DMS 273 treated with DMSO at 0.1 percent for 48 hours (cell line): ENCODE data around the gene SHCBP1.

Source experiments
- DNase-seq: peaks from one replicate; lab custom pipeline; 2025; lab: John Stamatoyannopoulos, UW

SHCBP1 gene

DNA sequence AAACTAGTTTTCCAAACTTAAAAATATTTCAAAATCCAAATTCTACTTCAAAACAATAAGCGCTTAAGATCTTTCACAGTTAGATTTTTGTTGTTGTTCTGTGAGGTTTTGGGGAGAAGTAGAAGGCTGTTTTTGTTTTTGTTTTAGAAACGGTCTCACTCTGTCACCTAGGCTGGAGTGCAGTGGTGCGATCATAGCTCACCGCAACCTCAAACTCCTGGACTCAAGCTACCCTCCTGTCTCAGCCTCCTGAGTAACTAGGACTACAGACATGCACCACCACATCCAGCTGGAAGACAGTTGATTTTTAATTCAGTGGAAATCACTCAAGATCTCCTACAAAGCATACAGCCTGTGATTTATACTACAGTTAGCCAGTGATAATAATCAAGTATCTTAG lies 2.7 kb downstream of the SHCBP1 start:
- DNase-seq = no peak

GRCh38 chr16:46614006-46614405 lies 7.2 kb downstream of the SHCBP1 start:
- no peak for DNase-seq

DNA sequence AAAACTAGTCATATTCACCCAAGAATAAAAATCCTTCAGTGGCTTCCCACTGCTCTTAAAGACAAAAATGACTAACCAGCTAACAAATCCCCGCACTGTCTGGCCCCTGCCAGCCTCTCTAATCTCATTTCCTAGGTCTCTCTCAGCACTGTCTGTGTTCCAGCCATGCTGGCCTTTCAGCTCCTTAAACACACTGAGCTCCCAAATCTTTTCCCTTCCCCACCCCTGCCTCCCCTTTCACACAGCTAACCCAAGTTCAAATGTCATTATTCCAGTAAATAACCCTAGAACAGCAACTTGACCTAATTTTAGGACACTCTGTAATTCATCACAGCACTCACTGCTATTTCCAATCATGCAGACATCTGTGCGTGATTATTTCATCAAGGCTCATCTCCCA lies 7.8 kb downstream of the SHCBP1 start:
- no peak for DNase-seq

DNA sequence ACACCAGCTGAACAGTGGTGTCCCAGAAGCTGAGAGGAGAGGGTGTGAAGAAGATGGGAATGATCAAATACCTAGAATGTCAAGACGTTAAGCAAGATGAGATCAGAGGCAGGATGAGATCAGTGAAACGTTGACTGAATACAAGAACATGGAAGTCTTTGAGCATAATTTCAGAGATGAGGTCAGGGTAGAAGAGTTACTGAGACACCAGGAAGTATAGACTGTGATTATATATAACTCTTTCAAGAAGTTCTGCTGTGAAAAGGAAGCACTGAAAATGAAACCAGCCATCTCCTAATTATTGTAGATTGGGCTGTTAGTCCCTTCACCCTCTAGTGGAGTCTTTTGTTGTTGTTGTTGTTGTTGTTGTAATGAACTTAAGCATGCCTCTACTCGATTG lies 9.1 kb downstream of the SHCBP1 start:
- DNase-seq = no peak

GRCh38 chr16:46607529-46607928 lies 13.7 kb downstream of the SHCBP1 start:
- DNase-seq = no peak

DNA sequence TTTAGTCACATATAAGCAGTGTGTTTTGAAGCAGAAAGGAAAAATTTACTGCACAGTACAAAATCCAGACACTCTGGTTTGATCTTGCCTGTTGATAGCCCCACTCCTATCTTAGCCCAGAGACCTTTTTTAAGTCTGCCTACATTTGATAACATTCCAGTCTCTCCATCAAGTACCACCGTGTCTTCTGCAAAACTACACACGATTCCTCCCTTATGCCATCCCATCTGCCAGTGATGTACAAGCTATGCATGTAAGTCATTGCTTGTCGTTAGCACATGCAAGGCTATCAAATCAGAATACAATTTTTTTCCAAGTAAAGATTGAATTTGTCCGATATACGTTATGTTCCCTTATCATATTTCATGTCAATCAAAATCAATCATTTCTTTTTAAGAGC lies 14.9 kb downstream of the SHCBP1 start:
- no peak for DNase-seq

- DNase-seq = no peak
Observed at GRCh38 chr16:46591257-46591656, 29.9 kb downstream of the SHCBP1 start.

- no peak for DNase-seq
Observed at GRCh38 chr16:46586011-46586577, 35.1 kb downstream of the SHCBP1 start.

- no peak for DNase-seq
Observed at GRCh38 chr16:46583036-46583435, 38.1 kb downstream of the SHCBP1 start.

- no peak for DNase-seq
Observed at GRCh38 chr16:46582313-46582712, 38.9 kb downstream of the SHCBP1 start.

- DNase-seq = no peak
Observed at GRCh38 chr16:46577988-46578579, 43.1 kb downstream of the SHCBP1 start.

DNA sequence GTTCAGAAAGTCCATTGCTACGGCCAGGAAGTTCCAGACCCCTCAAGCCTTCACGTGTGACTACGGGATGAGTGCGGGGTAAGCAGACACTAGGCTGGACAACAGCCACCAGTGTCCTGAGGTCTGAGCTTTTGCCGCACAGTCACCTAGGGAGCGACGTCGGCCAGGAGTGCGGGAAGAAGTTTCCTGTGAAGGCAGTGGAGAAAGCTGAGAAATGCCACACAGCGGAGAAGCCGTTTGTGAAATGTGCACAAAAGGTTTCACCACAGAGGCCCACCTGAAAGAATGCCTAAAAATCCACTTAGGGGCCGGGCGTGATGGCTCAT lies 47.4 kb downstream of the SHCBP1 start:
- no peak for DNase-seq

- no peak for DNase-seq
Observed at GRCh38 chr16:46573008-46573833, 48.0 kb downstream of the SHCBP1 start.

DNA sequence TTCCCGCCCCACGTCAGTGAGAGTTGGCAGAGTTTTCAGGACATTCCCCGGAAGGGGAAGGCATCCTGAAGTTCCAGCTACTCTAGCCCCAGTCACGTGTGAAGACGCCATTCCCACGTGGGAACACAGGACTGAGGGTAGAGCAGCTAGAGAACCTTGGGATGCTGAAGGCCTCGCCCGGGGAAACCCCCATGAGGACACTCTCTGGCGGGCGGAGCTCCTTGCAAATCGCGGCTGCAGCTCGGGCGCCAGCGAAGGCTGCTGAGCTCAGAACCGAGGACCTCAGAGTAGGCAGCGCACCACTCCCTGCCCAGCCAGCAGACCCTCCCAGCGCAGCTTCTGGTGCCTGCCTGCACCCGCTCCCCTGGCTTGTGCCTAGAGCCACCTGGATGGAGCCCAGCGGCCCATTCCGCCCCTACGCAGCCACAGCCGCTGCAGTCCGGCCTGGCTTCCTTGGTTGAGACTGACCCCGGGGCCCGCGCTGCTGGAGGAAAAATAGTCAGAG lies 51.9 kb downstream of the SHCBP1 start:
- DNase-seq = no peak

DNA sequence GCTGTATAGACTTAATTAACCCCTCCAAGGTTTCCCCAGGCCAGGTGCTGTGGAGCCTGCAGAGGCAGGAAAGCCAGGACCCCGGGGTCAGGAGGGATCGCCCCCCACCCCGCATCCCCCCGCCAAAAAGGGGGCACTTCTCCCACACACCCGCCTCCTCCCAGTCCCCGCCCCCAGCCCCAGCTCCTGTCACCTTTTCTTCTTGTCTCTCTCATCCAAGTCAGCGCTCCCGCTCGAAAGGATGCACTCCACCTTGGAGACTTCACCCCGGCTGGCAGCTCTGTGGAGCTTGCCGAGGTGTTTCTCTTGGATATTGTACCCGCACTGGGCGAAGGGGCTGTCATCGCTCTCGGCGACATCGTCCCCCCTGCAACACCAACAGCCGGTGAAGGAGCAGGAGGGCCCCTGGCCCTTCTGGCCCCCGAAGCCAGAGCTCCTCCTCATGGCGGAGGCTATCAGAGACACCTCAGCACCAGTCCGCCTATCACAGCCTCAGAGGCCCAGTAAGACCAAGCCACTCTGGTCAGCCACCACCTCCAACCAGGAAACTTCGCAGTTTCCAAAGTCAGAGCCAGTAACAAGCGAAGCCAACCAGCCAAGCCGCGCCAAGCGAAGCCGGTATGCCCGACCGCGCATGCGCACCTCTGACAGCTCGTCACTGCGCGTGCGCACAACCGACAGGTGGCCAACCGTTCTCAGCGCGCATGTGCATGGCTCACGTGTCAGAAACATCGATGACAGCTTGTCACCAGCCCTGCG lies 52.5 kb downstream of the SHCBP1 start:
- DNase-seq = no peak

GRCh38 chr16:46562979-46563378 lies 58.2 kb downstream of the SHCBP1 start:
- DNase-seq = no peak

DNA sequence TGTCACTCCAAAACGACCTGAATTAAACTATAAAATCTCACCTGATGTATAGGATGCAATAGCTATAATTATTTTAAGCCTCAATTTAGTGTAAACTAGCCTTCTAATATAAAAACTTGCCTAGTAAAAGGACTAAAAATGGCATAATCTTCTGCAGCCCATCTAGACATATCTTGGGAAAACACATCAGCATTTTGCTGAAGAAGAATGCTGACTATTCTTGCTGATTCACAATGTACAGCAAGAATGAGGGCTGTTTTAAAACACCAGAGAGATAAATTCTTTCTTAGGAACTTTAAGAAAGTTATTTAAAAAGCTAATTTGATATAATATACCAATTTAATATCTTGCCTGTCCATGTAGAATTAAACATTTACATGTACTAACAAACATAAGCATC lies 63.2 kb downstream of the SHCBP1 start:
- DNase-seq = no peak

DNA sequence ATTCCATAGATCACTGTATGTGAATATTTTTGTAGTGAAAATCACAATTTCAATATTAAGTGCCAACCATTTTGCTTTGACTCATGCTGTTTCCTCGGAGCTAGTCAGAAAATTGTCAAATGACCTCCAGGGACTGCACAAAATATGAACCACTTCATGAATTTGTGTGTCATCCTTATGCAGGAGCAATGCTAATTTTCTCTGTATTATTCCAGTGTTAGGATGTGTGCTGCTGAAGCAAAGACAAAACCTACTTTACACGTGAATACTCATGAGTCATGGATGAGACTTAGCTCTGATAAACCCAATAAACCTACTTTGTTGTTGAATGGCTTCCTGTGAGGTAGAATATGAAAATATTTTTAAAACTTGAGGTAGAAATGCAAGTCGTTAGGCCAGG lies 65.2 kb downstream of the SHCBP1 start:
- no peak for DNase-seq

DNA sequence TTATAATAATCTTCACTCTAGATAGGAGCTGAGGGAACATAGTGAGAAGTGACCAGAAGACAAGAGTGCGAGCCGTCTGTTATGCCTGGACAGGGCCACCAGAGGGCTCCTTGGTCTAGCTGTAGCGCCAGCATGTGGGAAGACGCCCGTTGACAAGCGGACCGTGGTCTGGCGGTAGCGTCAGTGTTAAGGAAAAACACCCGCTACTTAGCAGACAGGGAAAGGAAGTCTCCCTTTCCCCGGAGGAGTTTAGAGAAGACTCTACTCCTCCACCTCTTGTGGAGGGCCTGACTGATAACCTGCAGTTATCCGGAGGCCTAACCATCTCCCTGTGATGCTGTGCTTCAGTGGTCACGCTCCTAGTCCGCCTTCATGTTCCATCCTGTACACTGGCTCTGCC lies 66.7 kb downstream of the SHCBP1 start:
- DNase-seq = peak; percentile 21

- no peak for DNase-seq
Observed at GRCh38 chr16:46549477-46549876, 71.7 kb downstream of the SHCBP1 start.
